CD4-positive, alpha-beta T cell treated with Interleukin-17A for 4 hours (primary cell): Measurements from ENCODE around the gene TNNT2.

Source experiments
- DNase-seq: peaks from one replicate; pipeline ENCODE4 v3.0.0-alpha.2; 2020; ENCODE audit warnings: mixed read lengths

Gene TNNT2

GRCh38 chr1:201354901-201355295 lies 22.6 kb downstream of the TNNT2 start:
- DNase-seq = no peak

GRCh38 chr1:201354151-201354900 lies 23.2 kb downstream of the TNNT2 start:
- no peak for DNase-seq

- DNase-seq = no peak
These were observed 24.1 kb downstream of the TNNT2 start for GRCh38 chr1:201353186-201353940.

GRCh38 chr1:201351617-201352016 lies 25.9 kb downstream of the TNNT2 start:
- DNase-seq = no peak

- no peak for DNase-seq
These were observed 26.6 kb downstream of the TNNT2 start for GRCh38 chr1:201350884-201351283.

GRCh38 chr1:201350361-201350725 lies 27.1 kb downstream of the TNNT2 start:
- DNase-seq = no peak

- DNase-seq = no peak
These were observed 28.4 kb downstream of the TNNT2 start for GRCh38 chr1:201349092-201349491.

GRCh38 chr1:201348211-201348566 lies 29.3 kb downstream of the TNNT2 start:
- no peak for DNase-seq

GRCh38 chr1:201347498-201348210 lies 29.8 kb downstream of the TNNT2 start:
- no peak for DNase-seq

GRCh38 chr1:201346987-201347386 lies 30.5 kb downstream of the TNNT2 start:
- DNase-seq = no peak

- no peak for DNase-seq
These were observed 31.0 kb downstream of the TNNT2 start for GRCh38 chr1:201346337-201346939.

GRCh38 chr1:201345081-201345355 lies 32.5 kb downstream of the TNNT2 start:
- DNase-seq = no peak

GRCh38 chr1:201344206-201345080 lies 33.0 kb downstream of the TNNT2 start:
- no peak for DNase-seq

GRCh38 chr1:201341377-201341776 lies 36.1 kb downstream of the TNNT2 start:
- DNase-seq = no peak

GRCh38 chr1:201336711-201337450 lies 40.6 kb downstream of the TNNT2 start:
- no peak for DNase-seq

GRCh38 chr1:201335901-201336300 lies 41.6 kb downstream of the TNNT2 start:
- DNase-seq = no peak

- no peak for DNase-seq
These were observed 42.2 kb downstream of the TNNT2 start for GRCh38 chr1:201335174-201335870.

- no peak for DNase-seq
These were observed 42.9 kb downstream of the TNNT2 start for GRCh38 chr1:201334325-201335173.

GRCh38 chr1:201332616-201333335 lies 44.7 kb downstream of the TNNT2 start:
- DNase-seq = no peak

GRCh38 chr1:201332021-201332420 lies 45.5 kb downstream of the TNNT2 start:
- DNase-seq = no peak
